Stomach (tissue), 4 donors: ENCODE results near the gene CEP85.

Experiments used
- CTCF ChIP-seq, 7 experiments: fragments of 450-650 bp in 4 of 7; fragments of 200-600 bp in 3 of 7; sonication (generic) in 3 of 7; IDR thresholded peaks; one replicate each; pipeline ENCODE4 v1.5.1; 2016 to 2019; ENCODE audit warnings: antibody characterized with exemption in 7 of 7, control low read depth in 2 of 7, mild to moderate bottlenecking in 1 of 7
- EP300 ChIP-seq: sonication (generic); formaldehyde crosslinking; IDR thresholded peaks from one replicate; pipeline ENCODE4 v1.6.1; 2017; ENCODE audit warnings: antibody characterized with exemption

GRCh38 chr1:26221094-26221493 lies 12.9 kb upstream of the CEP85 start:
- TF ChIP-seq CTCF (IDR thresholded peaks at IDR 0.05) (no peak), EP300 (no peak)
